GM12878 (cell line): ENCODE data around the gene LIPN. TPM values are rescaled to one million over a fixed set of nuclear protein-coding genes. Genes with fewer than 3 reads are reported as not detected.

Experiments used
- ATAC-seq: fragments of 200-7000 bp; cut with Tn5 transposase; 3 replicates; pipeline ENCODE4 v1.9.1; 2020; ENCODE audit warnings: mild to moderate bottlenecking, moderate library complexity
- BruUV-seq: library from RNA; stranded (reverse); fragments of 400-500 nt; replicated peaks from 2 replicates; lab custom pipeline; 2021; lab: Mats Ljungman, UMichigan
- CTCF ChIA-PET: fragments of 300-600 bp; sonication (Branson Sonifier 250); formaldehyde crosslinking; extraction: SDS; loops from one replicate; lab custom pipeline; 2021; ENCODE audit warnings: inconsistent platforms; lab: Yijun Ruan, JAX
- POLR2A ChIA-PET: fragments of 350-600 bp; formaldehyde crosslinking; extraction: SDS; loops from one replicate; lab custom pipeline; 2021; ENCODE audit warnings: inconsistent platforms; lab: Charles Lee
- RAD21 ChIA-PET: fragments of 300-600 bp; sonication (Branson Sonifier 250); formaldehyde crosslinking; loops from one replicate; lab custom pipeline; 2023; ENCODE audit warnings: antibody characterized with exemption; ENCODE audit not compliant: unreplicated experiment; lab: Charles Lee
- SMC1A ChIA-PET: fragments of 300-600 bp; sonication (Branson Sonifier 250); formaldehyde crosslinking; loops from one replicate; lab custom pipeline; 2023; ENCODE audit not compliant: unreplicated experiment, uncharacterized antibody; lab: Charles Lee
- DNase-seq: peaks from one replicate; pipeline ENCODE4 v3.0.0-alpha.2; 2011; ENCODE audit warnings: low read depth, low spot score
- FAIRE-seq: peaks from 3 replicates; lab custom pipeline; 2011; peaks lifted over from hg19 to GRCh38; lab: Jason Lieb, UNC
- H2AFZ ChIP-seq: 2 replicates; pipeline ENCODE4 v1.6.0; 2011; ENCODE audit warnings: low read depth, low read length, control low read depth; ENCODE audit not compliant: control insufficient read depth
- H3K27ac ChIP-seq: 2 replicates; pipeline ENCODE4 v1.5.1; 2011; ENCODE audit warnings: control low read depth; ENCODE audit not compliant: control insufficient read depth, insufficient read depth
- H3K27me3 ChIP-seq, 2 experiments: replicated peaks in 1 of 2; 2 replicates each; pipeline versions ENCODE4 v1.6.0 to v1.6.1; 2011; ENCODE audit warnings: low read length in 1 of 2; ENCODE audit not compliant: control insufficient read depth in 2 of 2, insufficient read depth in 2 of 2
- H3K36me3 ChIP-seq, 2 experiments: 2 replicates each; pipeline ENCODE4 v1.5.1; 2011; ENCODE audit warnings: low read length in 1 of 2; ENCODE audit not compliant: control insufficient read depth in 2 of 2, insufficient read depth in 2 of 2
- H3K4me1 ChIP-seq: 2 replicates; pipeline ENCODE4 v1.6.1; 2011; ENCODE audit warnings: mild to moderate bottlenecking, low read length, moderate library complexity, mixed read lengths; ENCODE audit not compliant: control insufficient read depth, insufficient read depth
- H3K4me2 ChIP-seq: 2 replicates; pipeline ENCODE4 v1.6.0; 2011; ENCODE audit warnings: control low read depth; ENCODE audit not compliant: control insufficient read depth, insufficient read depth
- H3K4me3 ChIP-seq: fragments of 200-600 bp; sonication (generic); 2 replicates; pipeline ENCODE4 v1.5.1; 2016
- H3K79me2 ChIP-seq: 2 replicates; pipeline ENCODE4 v1.6.0; 2011; ENCODE audit warnings: low read length; ENCODE audit not compliant: control insufficient read depth, insufficient read depth
- H3K9ac ChIP-seq: 2 replicates; pipeline ENCODE4 v1.8.0; 2011; ENCODE audit warnings: low read length, control low read depth, mixed read lengths; ENCODE audit not compliant: control insufficient read depth, insufficient read depth
- H3K9me3 ChIP-seq: replicated peaks from 3 replicates; pipeline ENCODE4 v1.5.1; 2011; ENCODE audit warnings: mild to moderate bottlenecking, low read length; ENCODE audit not compliant: control insufficient read depth, insufficient read depth
- H4K20me1 ChIP-seq: 2 replicates; pipeline ENCODE4 v1.6.0; 2011; ENCODE audit not compliant: control insufficient read depth, insufficient read depth
- BRCA1 ChIP-seq: IDR thresholded peaks from 2 replicates; pipeline ENCODE4 v1.6.1; 2011; ENCODE audit warnings: low read depth, low read length, improper control_type of control experiment
- ETV6 ChIP-seq, 2 experiments: fragments of 450-650 bp in 1 of 2; IDR thresholded peaks in 1 of 2; conservative IDR thresholded peaks in 1 of 2; 2 replicates each; pipeline ENCODE4 v1.6.1; 2014; ENCODE audit warnings: antibody characterized with exemption in 1 of 2, borderline replicate concordance in 1 of 2, low read depth in 1 of 2, mild to moderate bottlenecking in 1 of 2, moderate library complexity in 1 of 2
- FOS ChIP-seq: IDR thresholded peaks from 3 replicates; pipeline ENCODE4 v1.6.1; 2011; ENCODE audit warnings: borderline replicate concordance; ENCODE audit not compliant: insufficient read length; ENCODE audit errors: extremely low read depth
- LARP7 ChIP-seq: fragments of 450-650 bp; IDR thresholded peaks from 2 replicates; pipeline ENCODE4 v1.6.1; 2017; ENCODE audit warnings: mild to moderate bottlenecking
- MEF2B ChIP-seq: fragments of 450-650 bp; IDR thresholded peaks from 2 replicates; pipeline ENCODE4 v1.6.1; 2018; ENCODE audit warnings: mild to moderate bottlenecking, moderate library complexity; ENCODE audit not compliant: partially characterized antibody, poor library complexity, severe bottlenecking
- NFIC ChIP-seq: IDR thresholded peaks from 2 replicates; pipeline ENCODE4 v1.6.1; 2012; ENCODE audit warnings: low read depth, mild to moderate bottlenecking, inconsistent platforms, low read length, moderate library complexity
- RUNX3 ChIP-seq: IDR thresholded peaks from 2 replicates; pipeline ENCODE4 v1.6.1; 2012; ENCODE audit warnings: low read length, inconsistent platforms
- SMAD5 ChIP-seq: IDR thresholded peaks from 2 replicates; pipeline ENCODE4 v1.6.1; 2016; ENCODE audit warnings: antibody characterized with exemption, low read depth
- SREBF2 ChIP-seq: IDR thresholded peaks from 2 replicates; pipeline ENCODE4 v1.6.1; 2012; ENCODE audit warnings: mild to moderate bottlenecking, low read length
- STAT3 ChIP-seq: IDR thresholded peaks from 2 replicates; pipeline ENCODE4 v1.6.1; 2011; ENCODE audit warnings: low read depth, low read length, improper control_type of control experiment
- TCF12 ChIP-seq: IDR thresholded peaks from 2 replicates; pipeline ENCODE4 v1.6.1; 2011; ENCODE audit warnings: low read depth, mild to moderate bottlenecking, low read length
- TCF7 ChIP-seq: IDR thresholded peaks from 2 replicates; pipeline ENCODE4 v1.6.1; 2014; ENCODE audit warnings: antibody characterized with exemption, borderline replicate concordance
- WRNIP1 ChIP-seq: IDR thresholded peaks from 2 replicates; pipeline ENCODE4 v1.6.1; 2011; ENCODE audit warnings: low read depth, low read length, improper control_type of control experiment, borderline replicate concordance
- ZSCAN29 ChIP-seq: fragments of 450-650 bp; IDR thresholded peaks from 2 replicates; pipeline ENCODE4 v1.6.1; 2017; ENCODE audit warnings: mild to moderate bottlenecking, moderate library complexity
- WGBS: methylation state at CpG from one replicate; pipeline ENCODE4 v1.1.6; 2016; ENCODE audit warnings: low lambda C conversion rate; ENCODE audit not compliant: insufficient replicate concordance, insufficient coverage; ENCODE audit errors: missing lambda C conversion rate; 5-methylcytosine and 5-hydroxymethylcytosine counted together
- in situ Hi-C: fragments of 300-500 bp; cut with MboI; formaldehyde crosslinking; loops from 9 replicates; pipeline ENCODE4 v1.14.3; 2018; ENCODE audit warnings: mixed read lengths
- intact Hi-C: fragments of 100-400 bp; cut with micrococcal nuclease; formaldehyde crosslinking; loops from one replicate; pipeline ENCODE4 v1.14.2; 2022; ENCODE audit not compliant: unreplicated experiment
- polyA plus RNA-seq, 11 experiments: library from polyadenylated mRNA; depleted of rRNA in 4 of 11; unstranded in 6 of 11; stranded (reverse) in 5 of 11; fragments of >200 nt; fragmentation: Nextera tagmentation in 4 of 11; fragmentation: Illumina TruSeq in 1 of 11; extraction: Ambion mirVana in 4 of 11; extraction: Trizol in 1 of 11; gene quantifications; 1 replicate in 1 of 11; 2 replicates in 10 of 11; pipeline versions ENCODE4 v1.2.1 to v1.2.3, GENCODE V29; 2011 to 2016; ENCODE audit warnings: inconsistent platforms in 2 of 11, missing spikeins in 2 of 11, low read depth in 1 of 11
- total RNA-seq, 4 experiments: library from RNA; depleted of rRNA in 3 of 4; stranded (reverse); fragments of >200 nt in 3 of 4; fragmentation: Illumina TruSeq in 1 of 4; extraction: Trizol in 1 of 4; gene quantifications; 2 replicates each; pipeline versions ENCODE4 v1.2.1 to v1.2.3, GENCODE V29; 2013 to 2021
- TF ChIP-seq, protein P1 (sequence below): fragments of 450-650 bp; IDR thresholded peaks from 2 replicates; pipeline ENCODE4 v1.6.1; 2014; ENCODE audit warnings: mild to moderate bottlenecking
- TF ChIP-seq, protein P2 (sequence below): fragments of 450-650 bp; IDR thresholded peaks from 2 replicates; pipeline ENCODE4 v1.6.1; 2017; ENCODE audit warnings: low read depth, mild to moderate bottlenecking, moderate library complexity
- TF ChIP-seq, protein P3 (sequence below): IDR thresholded peaks from 2 replicates; pipeline ENCODE4 v1.6.1; 2011; ENCODE audit warnings: borderline replicate concordance, low read depth, mild to moderate bottlenecking, moderate library complexity, low read length; ENCODE audit not compliant: insufficient read depth, poor library complexity, severe bottlenecking
- TF ChIP-seq, protein P4 (sequence below): fragments of 450-650 bp; IDR thresholded peaks from 2 replicates; pipeline ENCODE4 v1.6.1; 2017; ENCODE audit warnings: mild to moderate bottlenecking

The LIPN gene
- total and polyA plus RNA-seq, 10 of the 15 experiments (the other 5 are each of a cell fraction or from before 2014, with no cell fraction given) = 0.06 to 0.23 TPM; not detected in 8

DNA sequence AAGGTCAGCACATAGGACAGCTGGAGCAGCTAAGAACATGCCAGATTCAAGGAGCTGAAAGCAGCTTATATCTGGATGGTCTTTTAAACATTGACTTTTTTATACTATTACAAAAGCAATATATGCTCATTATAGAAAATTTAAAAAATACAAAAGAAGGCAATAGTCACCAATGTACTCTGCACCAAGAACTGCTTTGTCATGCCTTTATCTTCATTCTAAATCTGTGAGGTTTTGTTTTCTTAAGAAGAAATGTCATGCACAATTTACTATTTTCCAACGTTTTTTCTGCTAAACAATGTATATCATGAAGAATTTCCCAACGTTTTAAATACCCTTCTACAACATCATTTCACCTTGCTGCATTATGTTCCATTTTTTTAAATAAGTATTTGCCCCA, 45.5 kb downstream of the LIPN start:
- in situ Hi-C loops = no loop called here
- Histone ChIP-seq H4K20me1 (no peaks in the 10 kb centered on the region), H3K4me2 (no peak overlapping the region), H3K9ac (no peak overlapping the region), H2AFZ (no peak overlapping the region), H3K9me3 (no peaks in the 10 kb centered on the region), H3K4me3 (no peak overlapping the region), H3K4me1 (no peaks in the 10 kb centered on the region), H3K36me3 (no peaks in the 10 kb centered on the region), H3K27me3 (no peaks in the 10 kb centered on the region), H3K79me2 (no peaks in the 10 kb centered on the region), H3K27ac (no peak overlapping the region)
- ATAC-seq = no peak
- BruUV-seq = no TSS peak
- SMC1A ChIA-PET = interaction anchor here (0.7 to 1.9 kb wide), 3 partner anchors 14 to 269 kb away, joined by 3 to 4 read pairs (median 4); no protein-coding TSS in a partner anchor
- RAD21 ChIA-PET = interaction anchor here (1.1 to 1.2 kb wide), 2 partner anchors 10 to 118 kb away, joined by 3 to 4 read pairs; no protein-coding TSS in a partner anchor
- intact Hi-C loops = no loop called here
- WGBS = 0% methylated on average over 2 of the region's 2 CpGs
- DNase-seq = no peak
- no peak for TF ChIP-seq WRNIP1
- no peak for TF ChIP-seq LARP7
- no peak for TF ChIP-seq MEF2B
- no peak for TF ChIP-seq RUNX3
- no peak for TF ChIP-seq STAT3
- no peak for TF ChIP-seq FOS
- TF ChIP-seq SREBF2 = no peak
- TF ChIP-seq, protein P1, sequence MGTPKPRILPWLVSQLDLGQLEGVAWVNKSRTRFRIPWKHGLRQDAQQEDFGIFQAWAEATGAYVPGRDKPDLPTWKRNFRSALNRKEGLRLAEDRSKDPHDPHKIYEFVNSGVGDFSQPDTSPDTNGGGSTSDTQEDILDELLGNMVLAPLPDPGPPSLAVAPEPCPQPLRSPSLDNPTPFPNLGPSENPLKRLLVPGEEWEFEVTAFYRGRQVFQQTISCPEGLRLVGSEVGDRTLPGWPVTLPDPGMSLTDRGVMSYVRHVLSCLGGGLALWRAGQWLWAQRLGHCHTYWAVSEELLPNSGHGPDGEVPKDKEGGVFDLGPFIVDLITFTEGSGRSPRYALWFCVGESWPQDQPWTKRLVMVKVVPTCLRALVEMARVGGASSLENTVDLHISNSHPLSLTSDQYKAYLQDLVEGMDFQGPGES = no peak
- TF ChIP-seq SMAD5 = no peak
- TF ChIP-seq TCF12 = no peak
- TF ChIP-seq, protein P2, sequence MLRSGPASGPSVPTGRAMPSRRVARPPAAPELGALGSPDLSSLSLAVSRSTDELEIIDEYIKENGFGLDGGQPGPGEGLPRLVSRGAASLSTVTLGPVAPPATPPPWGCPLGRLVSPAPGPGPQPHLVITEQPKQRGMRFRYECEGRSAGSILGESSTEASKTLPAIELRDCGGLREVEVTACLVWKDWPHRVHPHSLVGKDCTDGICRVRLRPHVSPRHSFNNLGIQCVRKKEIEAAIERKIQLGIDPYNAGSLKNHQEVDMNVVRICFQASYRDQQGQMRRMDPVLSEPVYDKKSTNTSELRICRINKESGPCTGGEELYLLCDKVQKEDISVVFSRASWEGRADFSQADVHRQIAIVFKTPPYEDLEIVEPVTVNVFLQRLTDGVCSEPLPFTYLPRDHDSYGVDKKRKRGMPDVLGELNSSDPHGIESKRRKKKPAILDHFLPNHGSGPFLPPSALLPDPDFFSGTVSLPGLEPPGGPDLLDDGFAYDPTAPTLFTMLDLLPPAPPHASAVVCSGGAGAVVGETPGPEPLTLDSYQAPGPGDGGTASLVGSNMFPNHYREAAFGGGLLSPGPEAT = no peak
- no peak for TF ChIP-seq ETV6 (conservative IDR thresholded peaks at IDR 0.05 in 1 of 2, IDR thresholded peaks at IDR 0.05 in 1 of 2; ENCODE audit: borderline replicate concordance in 1 of 2, low read depth in 1 of 2)
- TF ChIP-seq, protein P3, sequence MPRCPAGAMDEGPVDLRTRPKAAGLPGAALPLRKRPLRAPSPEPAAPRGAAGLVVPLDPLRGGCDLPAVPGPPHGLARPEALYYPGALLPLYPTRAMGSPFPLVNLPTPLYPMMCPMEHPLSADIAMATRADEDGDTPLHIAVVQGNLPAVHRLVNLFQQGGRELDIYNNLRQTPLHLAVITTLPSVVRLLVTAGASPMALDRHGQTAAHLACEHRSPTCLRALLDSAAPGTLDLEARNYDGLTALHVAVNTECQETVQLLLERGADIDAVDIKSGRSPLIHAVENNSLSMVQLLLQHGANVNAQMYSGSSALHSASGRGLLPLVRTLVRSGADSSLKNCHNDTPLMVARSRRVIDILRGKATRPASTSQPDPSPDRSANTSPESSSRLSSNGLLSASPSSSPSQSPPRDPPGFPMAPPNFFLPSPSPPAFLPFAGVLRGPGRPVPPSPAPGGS = no peak
- TF ChIP-seq, protein P4, sequence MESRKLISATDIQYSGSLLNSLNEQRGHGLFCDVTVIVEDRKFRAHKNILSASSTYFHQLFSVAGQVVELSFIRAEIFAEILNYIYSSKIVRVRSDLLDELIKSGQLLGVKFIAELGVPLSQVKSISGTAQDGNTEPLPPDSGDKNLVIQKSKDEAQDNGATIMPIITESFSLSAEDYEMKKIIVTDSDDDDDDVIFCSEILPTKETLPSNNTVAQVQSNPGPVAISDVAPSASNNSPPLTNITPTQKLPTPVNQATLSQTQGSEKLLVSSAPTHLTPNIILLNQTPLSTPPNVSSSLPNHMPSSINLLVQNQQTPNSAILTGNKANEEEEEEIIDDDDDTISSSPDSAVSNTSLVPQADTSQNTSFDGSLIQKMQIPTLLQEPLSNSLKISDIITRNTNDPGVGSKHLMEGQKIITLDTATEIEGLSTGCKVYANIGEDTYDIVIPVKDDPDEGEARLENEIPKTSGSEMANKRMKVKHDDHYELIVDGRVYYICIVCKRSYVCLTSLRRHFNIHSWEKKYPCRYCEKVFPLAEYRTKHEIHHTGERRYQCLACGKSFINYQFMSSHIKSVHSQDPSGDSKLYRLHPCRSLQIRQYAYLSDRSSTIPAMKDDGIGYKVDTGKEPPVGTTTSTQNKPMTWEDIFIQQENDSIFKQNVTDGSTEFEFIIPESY = no peak
- TF ChIP-seq TCF7 = no peak
- no peak for TF ChIP-seq ZSCAN29
- TF ChIP-seq BRCA1 = no peak
- no peak for TF ChIP-seq NFIC
- POLR2A ChIA-PET = no interaction called here
- no peak for FAIRE-seq
- CTCF ChIA-PET = interaction anchor here (1.0 to 2.4 kb wide), 3 partner anchors 35 to 117 kb away, joined by 3 to 9 read pairs (median 8); no protein-coding TSS in a partner anchor
